ENCODE data around the gene EREG.
A peak's percentile ranks its signal among the peaks of the same experiment; 100 is the strongest.

Gene EREG

DNA sequence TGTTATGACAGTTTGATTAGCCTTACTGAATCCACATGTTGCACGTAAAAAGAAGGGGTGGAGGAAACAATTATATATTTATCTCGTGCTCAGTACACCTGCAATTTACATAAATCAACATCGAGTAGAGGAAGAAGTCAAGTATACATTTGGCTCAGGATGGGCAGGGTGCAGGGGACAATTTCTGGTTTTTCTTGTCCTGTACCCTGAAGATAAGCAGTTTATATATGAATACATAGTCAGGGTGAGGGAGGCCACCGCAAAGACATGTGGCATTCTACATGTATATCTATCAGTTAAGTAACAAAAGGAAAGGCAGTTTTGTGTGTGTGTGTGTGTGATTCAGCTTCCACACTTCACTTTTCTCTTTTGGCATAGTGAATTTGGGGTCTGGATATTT is 11.1 kb upstream of the EREG start:
- DNase-seq: no peak

DNA sequence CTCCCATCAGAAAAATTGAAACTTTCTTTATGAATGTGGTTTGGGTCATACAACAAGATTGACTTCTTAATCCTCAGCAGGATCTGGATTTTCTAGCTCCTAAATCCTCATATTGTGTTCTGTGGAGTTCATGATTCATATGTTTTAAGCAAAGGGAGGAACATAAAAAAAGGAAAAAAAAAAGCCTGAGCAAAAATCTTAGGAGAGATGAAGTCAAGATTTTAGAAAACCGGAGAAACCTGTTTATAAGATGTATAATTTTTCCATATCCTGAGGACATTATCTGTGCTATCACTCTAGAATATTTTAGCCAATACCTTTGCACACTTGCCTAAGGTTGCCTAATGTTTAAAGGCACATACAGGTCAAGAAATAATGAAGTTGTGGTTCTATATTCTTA is 7.0 kb upstream of the EREG start:
- no peak for DNase-seq

DNA sequence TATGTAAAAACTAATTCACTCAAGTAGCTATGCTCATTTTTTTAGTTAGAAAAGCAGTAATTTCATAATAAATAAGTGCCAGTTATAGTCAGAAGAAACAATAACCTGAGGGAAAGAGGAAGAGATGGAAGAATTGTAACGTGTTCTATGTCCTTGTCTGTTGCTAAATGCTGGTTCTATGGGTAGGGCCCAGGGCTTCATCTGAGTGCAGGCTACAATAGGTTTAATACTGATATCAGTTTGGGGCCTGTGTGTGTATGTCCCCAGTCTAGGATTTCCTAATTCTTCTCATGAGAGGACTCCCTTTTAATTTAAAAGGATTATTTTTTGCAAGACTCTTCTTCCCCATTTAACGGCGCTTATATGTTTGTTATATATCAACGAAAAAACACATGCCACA is 3.3 kb upstream of the EREG start:
- no peak for DNase-seq

DNA sequence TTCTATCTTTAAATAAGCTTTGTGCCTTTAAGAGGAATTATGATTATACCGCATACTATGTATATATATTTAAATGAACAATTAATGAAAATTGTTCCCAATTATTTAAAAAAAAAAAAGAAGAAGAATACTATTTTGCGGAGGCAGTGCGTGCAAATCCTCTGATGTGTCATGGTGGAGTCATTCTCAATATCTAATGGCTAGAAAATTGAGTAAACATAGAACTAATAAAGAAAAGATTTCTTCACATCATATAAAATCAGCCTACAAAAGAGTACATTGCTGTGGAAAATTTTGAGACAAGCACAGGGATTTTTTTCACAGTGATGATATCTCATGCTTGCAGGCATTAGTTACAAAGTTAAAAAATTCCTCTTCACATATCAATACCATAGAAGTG is 2.6 kb upstream of the EREG start:
- DNase-seq: no peak

DNA sequence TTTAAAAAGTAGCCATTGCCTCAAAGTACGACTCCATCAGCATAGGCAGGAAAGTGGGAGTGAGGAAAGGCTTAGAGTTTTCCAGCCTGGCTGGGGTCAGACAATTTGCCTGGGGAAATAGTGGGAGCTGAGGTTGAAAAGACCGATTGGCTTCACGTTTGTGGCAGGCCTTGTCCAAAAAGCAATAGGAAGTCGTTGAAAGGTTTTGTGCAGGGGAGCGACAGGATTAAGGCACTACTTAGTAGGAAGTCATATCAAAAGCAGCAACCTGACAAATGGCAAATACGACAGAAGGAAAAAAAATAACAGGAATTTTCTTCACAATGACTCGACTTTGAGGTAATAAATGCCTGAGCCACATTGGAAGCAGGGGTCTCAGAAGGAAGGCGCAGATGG is 691 bp upstream of the EREG start:
- no peak for DNase-seq

DNA sequence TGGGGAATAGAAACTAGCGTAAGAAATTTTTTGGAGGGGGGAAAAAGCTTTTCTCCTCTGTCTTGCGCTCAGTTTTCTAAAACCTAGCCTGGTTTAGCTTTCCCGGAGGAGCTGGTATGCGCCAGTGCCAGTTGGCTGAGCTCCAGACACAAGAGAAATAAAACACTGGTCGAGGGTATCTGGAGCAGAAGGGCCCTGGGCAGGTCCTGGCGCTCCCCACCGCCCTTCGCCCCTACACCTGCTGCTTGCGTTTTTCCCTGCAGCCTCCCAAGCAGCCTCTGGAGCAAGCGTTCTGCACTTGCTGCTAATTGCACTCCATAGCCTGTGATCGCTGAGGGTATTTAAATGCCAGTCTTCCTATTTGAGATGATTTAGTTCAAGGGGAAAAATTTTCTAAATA is 816 bp downstream of the EREG start:
- no peak for DNase-seq

DNA sequence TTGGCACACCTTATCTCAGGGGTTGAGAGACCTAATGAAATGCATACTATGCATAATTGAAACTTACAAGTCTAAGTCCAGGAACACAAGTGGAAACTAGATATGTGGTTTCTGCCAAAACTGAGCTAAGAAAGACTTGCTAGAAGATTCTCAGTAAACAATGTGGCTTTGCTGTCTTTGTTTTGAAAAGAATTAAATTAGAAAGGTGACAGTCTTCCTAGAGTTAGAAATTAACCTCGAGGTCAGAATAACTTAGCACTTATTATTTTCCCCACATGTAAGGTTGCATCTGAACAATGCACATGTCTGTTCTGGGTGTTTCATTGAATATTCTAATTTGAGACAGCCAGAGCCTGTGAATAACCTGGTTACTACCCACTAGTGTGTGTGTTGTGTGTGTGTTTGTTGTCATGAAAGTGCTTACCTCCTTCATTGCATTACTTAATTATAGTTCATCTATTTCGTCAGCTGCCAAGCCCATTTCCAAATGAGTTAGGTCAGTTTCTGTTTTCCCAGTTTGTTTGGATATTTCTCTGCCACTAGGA is 1.5 kb downstream of the EREG start:
- DNase-seq: no peak

DNA sequence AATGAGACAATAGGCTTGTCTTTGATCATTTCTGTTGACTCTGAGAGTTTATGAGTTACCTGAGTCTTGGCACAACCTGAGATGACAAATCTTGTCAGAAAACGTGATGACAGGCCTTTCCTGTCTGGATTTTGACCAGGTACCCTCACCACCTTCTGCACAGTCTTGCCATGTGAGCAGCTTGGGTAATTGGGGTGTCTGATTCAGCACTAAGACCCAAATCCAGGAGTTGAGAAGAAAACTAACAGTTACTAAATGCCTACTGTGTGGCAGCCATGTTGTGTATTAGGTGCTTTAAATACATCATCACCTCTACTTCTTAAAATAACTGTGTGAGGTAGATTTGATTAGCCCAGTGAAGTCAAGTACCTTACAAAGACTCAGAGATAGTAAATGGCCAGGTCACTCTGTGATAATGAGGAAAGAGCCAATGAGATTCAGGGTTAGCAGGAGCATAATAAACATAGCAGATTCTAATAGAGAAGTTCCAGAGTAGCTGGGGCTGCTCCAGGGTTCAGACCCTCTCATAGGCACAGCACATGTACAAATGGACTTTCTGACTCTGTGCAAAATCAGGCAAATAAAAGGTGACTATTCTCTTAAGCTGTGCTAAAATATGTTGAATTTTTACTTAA is 2.8 kb downstream of the EREG start:
- DNase-seq: no peak

DNA sequence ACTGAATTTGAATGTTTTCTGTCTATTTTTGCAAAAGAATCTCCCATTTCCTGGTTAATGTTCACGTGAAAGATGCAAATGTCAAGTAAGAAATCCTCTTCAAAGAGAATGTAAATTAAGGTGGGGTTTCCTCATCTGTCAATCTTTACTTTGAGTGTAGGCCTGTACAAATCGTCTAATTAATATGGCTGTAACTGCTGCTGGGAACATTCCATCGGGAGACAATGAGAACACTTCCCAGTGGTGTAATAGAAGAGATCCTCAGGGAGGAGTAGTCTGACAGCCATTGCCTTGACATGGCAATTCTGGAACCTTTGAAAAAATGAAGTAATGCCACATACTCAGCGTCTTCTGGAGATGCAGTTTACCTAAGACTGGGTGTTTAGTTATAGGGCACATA is 3.7 kb downstream of the EREG start:
- DNase-seq: no peak

DNA sequence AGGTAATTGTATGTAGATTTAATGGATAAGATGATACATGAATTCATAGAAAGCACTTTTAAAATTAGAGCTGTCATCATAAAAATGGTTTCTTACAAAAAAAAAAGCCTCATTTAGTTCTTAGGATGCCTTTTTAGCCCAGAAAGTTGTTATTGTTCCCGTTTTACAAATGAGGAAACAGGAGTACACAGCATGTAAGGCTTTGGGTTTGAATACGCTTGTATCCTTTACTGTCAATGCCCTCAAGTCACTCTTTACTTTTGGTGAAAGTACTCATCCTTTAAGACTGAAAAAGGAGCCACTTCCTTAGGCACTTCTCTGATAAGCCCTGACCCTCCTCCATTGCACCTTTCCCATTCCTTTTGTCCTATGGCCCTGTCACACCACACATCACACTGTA is 4.9 kb downstream of the EREG start:
- no peak for DNase-seq

DNA sequence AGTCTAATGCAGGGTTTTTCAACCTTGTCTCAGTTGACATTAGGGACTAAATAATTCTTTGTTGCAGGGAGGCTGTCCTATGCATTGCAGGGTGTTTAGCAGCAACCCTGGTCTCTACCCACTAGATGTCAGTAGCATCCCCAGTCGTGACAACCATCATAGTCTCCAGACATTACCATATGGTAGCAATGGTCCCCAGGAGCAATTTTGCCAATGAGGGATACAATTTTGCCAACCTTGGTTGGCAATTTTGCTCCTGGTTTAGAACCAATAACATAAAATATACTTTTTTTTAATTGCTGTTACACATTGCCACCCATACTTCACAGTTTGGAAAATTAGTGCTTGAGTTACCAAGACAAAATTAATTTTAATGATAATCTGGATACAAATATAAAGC is 6.0 kb downstream of the EREG start:
- DNase-seq: peak; percentile 30

DNA sequence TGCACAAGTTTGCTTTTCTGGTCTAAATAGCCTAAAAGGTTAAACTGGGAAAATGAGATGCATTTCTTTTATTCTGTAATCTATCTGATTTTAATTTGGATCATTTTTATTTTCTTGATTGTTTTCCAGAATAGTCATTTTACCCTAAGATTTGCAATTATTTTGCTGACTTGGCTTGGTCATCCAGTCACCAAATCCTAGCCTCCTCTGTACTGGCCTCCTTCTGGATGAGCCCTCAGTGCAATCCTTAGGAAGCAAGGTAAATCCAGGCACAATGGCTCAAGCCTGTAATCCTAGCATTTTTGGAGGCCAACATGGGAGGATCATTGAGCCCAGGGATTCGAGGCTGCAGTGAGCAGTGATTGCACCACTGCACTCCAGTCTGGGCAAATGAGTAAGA is 9.2 kb downstream of the EREG start:
- DNase-seq: no peak

DNA sequence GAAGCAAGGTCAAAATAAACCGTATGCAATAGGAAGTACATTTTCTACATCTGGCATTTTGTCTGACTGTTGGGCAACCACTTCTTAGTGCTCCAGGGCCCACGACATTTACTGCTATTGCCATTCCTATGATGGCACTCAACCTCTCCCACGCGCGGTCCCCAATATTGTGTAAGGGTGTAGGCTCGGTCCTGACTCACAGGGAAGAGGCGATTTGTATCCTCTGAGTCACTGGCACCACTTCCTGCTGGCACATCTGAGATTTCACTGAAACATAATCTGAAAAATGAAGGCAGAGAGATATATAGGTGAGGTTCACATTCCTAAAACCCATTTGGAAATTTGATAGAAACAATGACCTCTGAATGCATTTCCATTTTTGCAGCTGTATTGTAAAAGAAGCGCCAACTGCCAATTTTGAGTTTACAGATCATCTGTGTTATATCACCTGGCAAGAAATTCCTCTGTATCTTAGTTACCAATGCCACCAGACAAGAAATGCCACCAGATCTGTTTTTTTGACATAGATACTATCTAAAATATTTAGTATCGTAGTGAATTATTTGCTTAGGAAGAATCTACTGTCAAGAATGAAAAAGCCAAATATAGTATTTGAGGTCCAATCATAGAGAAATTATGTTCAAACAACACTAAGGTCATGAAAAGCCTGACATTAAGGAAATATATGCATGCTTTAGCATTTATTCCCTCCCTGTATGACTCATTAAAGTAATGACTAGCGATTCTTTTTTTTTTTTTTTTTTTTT is 9.8 kb downstream of the EREG start:
- peak; percentile 11 for DNase-seq

DNA sequence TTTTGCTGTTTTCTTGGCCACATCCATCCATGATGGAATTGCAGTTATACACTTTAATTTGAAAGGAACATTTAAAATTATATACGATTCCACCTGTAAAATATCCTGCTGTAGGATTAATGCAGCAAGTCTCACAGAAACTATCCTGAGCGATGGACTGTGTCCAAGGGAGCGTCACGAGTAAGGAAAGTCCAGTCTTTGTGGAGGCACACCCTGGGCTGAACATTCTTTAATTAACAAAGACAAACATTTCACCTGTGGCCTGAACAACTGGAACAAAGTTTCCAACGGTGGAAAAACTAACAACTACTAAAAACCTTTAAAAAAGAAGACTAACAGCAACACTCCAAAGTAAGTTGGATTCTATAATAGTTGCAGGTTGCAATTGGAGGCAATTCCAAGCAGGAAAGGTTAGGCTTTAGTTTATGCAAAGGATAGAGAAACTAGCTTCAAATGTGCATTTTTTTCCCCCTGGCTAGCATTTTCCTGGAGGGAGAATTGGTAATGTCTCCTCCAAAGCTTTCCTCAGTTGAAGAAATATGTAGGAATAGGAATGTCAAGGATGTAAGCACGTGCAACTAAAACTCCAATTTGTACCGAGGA is 11.0 kb downstream of the EREG start:
- no peak for DNase-seq

DNA sequence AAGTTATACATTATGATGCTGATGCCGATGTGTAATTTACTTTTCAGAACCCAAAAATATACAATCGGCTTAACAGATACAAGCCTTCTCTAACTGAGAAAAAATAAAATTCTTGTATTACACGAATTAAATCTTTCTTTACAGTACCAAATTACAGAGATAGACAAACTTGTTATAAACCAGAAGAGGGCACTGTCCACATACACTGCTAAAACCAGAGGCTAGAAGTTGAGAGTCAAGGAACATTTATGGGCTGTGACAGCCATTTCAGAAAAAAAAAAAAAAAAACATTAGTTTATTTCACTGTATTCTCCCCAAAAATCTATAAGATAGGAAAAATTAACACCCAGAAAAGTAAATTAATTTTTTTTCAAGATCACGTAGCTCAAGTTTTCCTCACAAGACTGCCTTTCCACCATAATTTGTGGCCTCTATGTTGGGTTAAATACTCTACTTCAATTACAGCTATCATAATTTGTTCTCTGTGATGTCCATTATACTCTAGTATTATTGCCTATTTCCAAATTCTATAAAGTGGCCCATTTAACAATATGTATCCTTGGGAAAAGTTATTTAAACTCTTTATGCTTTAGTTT is 12.0 kb downstream of the EREG start:
- no peak for DNase-seq

DNA sequence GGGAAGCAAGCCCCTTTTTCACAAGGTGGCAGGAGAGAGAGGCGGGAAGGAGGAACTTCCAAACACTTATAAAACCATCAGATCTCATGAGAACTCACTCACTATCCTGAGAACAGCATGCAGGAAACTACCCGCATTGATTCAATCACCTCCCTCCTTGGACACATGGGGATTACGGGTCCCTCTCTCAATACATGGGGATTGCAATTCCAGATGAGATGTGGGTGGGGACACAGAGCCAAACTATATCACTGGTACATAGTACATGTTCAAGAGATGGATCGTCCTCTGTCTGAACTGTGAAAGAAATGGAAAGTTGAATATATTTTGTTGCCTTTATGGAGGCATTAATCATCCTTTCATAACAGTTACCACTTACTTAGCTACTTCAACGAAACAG is 12.8 kb downstream of the EREG start:
- no peak for DNase-seq

DNA sequence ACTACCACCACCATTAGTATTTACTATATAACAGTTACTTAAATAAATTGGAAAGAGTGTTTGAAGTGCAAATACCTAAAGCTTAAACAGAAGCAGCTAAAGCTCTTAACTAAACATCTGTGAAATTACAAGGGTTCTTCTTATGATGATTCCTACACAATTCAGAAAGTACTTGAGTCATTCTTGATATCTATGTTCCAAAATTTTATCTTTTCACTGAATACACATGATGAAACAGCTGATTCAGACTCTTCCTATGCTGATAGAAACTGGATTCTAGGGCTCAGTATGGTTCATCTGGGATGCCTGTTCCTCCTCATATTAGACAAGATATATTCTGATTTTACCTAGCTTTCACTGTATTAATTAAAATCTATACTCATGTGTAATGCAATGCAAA is 13.6 kb downstream of the EREG start:
- no peak for DNase-seq

DNA sequence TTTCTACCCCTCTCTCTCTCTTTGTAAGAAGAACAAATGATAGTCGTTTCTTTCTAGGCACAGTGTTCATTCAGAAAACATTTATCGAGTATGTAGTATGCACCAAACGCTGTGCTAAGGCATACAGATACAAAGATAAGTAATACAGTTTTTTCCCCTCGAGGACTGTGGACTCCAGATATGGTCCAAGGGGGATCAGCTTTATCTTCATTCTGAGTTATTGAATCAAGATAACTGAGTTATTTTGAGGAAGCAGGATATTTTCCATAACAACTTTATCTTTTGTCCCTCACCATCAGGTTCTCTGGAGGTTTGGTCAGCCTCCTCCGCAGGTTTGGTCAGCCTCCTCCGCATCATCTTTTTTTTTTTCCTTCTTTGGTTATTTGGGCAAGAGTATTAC is 15.0 kb downstream of the EREG start:
- no peak for DNase-seq

DNA sequence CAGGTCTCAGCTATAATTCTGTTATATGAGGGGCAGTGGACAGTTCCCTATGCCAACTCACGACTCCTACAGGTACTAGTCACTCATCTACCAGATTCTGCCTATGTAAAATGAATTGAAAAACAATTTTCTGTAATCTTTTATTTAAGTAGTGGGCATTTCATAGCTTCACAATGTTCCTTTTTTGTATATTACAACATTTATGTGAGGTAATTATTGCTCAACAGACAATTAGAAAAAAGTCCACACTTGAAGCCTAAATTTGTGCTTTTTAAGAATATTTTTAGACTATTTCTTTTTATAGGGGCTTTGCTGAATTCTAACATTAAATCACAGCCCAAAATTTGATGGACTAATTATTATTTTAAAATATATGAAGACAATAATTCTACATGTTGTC is 20.4 kb downstream of the EREG start:
- DNase-seq: no peak

DNA sequence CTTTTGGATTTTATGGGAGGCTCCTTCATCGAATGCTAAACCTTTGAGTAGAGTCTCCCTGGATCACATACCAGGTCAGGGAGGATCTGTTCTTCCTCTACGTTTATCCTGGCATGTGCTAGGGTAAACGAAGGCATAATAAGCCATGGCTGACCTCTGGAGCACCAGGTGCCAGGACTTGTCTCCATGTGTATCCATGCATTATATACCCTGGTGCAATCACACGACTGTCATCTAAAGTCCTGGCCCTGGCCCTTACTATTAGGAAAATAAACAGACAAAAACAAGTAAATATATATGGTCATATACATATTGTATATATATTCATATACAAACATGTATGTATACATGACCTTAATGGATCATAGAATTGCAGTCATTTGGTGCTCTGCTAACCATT is 21.2 kb downstream of the EREG start:
- no peak for DNase-seq

DNA sequence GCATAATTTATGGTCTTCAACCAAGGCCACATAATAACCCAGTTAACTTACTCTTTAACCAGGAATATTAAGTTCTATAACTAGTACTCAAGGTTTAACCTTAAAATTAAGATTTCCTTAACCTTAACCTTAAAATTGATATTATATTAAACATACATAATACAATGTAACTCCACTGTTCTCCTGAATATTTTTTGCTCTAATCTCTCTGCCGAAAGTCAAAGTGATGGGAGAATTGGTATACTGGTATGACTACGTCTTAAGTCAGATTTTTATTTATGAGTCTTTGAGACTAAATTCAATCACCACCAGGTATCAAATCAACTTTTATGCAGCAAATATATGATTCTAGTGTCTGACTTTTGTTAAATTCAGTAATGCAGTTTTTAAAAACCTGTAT is 22.8 kb downstream of the EREG start:
- no peak for DNase-seq

DNA sequence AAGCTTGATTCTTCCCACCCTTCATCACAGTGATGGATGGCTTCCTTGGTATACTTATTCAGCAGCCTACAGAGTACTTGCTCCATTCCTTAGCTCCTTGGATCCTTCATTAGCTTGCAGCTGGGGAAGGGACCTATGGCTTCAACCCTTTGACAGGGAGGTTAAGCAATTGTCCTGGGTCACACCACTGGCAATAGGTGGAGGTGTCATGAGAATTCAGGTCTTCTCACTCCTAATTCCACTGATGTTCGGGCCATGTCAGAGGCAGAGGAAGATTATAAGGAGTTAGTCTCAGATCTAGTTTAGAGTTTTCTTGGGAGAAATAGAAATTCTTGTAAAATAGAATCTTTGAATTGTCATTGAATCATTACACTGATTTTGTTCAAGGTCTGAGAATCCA is 24.5 kb downstream of the EREG start:
- no peak for DNase-seq

DNA sequence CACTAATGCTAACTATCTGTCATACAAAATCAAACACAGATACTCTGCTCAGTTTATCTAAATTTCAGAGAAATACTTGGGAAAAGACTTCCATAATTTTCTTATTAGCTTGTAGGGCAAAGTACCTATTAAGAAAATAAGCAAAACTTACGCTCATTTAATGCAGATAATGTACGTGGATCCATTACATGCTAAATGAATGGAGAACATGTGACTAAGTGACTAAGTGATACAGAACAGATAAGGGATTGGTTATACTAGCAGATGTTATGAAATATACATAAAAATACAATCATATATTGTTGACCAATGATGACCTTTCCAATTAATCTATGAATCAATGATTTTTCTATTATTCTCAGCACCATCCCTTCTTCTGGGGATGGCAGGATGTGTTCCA is 25.7 kb downstream of the EREG start:
- DNase-seq: no peak

DNA sequence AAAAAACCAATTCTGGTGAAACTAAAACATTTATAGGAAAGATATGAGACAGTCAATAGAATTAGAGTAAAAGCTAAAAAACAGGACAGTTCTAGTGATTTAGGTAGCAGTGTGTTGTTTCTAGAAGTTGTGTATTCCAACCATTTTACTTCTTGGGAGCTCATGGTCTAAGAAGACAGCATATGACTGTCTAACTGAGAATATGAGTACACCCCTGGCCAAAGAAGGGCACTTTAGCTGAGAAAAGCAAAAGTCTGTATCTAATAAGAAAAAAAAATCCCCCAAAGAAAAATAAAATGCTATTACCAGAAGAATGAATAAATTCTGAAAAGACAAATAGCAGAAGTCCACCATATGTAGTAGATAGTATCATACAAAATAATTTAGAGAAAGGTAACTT is 26.4 kb downstream of the EREG start:
- DNase-seq: no peak

All from stimulated activated CD4-positive, alpha-beta T cell treated with anti-CD3 and anti-CD28 coated beads, Interleukin-4, amount 100 ng/mL, for 24 hours (primary cell).